GM21526 (cell line): ENCODE data around the gene RUNX1.

Experiments used
- ATAC-seq: cut with Tn5 transposase; IDR thresholded peaks from one replicate; pipeline ENCODE4 v1.9.1; 2021; ENCODE audit warnings: moderate library complexity; ENCODE audit not compliant: unreplicated experiment, low FRiP score

Gene RUNX1

GRCh38 chr21:34838956-34839820, 209.9 kb downstream of the RUNX1 start:
- ATAC-seq, result no peak

DNA sequence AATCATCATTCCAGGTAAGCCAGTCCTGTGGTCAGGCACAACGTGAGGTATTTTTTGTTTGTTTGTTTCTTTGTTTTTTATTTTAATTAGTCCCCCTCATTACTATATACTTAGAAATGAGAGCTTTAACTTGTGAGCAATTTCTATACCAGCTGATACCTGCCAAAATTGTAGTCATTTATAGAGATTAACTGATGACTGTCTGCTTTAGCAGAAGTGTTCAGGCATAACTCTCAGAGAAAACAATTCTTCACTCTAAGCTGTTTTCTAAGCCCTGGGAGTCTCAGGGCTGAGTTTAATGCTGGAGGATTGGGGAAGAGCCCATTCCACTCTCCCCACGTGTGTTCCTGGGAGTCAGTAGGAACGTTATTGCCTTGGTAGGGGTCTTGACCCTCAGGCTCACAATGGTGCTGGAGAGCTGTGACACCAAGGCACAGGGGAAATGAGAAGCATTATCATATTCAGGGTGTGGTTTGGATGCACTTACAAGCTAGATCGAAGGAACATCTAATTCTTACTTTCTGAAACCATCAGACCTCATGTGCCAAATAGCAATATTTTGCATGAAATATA, 212.1 kb downstream of the RUNX1 start:
- ATAC-seq, result no peak

GRCh38 chr21:34836103-34836932, 212.8 kb downstream of the RUNX1 start:
- no peak for ATAC-seq

DNA sequence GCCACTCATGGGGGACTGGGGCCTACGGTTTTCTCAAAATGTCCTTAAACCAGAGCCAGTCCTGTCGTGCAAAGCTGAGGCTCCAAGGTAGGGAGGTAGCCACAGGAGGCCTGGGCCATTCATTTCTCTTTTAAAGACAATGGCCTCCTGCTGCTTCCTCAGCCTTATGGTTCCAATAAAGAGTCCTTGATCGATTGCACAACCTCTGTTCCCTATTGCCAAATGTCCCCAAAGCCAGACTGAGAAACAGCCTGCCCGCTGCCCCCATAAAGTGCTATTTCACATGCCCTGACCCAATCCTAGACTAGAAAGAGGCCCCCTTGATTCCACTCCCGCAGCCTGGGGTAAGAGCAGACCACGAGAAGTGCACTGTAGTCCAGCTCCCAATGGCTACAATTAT, 213.6 kb downstream of the RUNX1 start:
- no peak for ATAC-seq

DNA sequence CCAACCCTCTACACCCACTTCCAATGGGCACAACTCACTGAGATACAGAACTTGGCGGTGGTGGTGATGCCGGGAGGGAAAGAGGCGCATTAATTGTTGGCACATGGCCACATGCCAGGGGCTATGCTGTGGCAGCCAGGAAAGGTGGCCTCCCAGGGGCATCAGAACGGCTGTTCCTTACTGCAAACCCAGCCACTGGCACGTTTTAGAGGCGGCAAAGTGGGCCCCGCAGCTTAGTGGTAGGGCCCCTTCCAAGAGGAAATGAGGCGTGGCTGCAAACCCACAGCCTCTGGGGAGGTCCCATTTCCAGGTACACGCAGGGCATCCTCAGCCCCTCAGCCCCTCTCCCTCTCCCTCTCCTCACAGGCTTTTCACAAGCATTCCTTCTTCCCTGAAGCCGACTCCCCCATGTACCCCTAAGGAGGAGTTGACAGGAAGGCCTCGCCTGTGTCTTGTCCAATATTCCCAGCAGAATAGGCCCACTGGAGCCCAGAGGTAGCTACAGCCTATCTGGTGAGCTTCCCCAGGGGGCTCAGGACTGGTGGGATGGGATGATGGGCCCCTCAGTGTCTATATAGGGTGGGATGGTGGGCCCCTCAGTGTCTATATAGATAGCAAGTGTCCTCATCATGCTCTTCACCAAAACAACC, 214.1 kb downstream of the RUNX1 start:
- no peak for ATAC-seq

DNA sequence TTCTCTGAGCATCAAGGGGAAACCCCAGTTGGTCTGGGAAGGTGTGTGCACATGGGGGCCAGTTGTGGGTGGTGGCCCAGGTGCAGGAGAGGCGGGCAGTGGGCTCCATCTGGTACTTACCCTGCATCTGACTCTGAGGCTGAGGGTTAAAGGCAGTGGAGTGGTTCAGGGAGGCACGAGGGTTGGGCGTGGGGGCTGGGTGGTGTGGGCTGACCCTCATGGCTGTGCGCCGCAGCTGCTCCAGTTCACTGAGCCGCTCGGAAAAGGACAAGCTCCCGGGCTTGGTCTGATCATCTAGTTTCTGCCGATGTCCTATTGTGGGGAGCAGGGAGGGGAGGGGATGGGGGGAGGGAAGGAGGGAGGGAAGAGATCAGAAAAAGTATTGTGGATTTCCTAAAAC, 214.8 kb downstream of the RUNX1 start:
- no peak for ATAC-seq

GRCh38 chr21:34833465-34833864, 215.6 kb downstream of the RUNX1 start:
- ATAC-seq, result no peak

DNA sequence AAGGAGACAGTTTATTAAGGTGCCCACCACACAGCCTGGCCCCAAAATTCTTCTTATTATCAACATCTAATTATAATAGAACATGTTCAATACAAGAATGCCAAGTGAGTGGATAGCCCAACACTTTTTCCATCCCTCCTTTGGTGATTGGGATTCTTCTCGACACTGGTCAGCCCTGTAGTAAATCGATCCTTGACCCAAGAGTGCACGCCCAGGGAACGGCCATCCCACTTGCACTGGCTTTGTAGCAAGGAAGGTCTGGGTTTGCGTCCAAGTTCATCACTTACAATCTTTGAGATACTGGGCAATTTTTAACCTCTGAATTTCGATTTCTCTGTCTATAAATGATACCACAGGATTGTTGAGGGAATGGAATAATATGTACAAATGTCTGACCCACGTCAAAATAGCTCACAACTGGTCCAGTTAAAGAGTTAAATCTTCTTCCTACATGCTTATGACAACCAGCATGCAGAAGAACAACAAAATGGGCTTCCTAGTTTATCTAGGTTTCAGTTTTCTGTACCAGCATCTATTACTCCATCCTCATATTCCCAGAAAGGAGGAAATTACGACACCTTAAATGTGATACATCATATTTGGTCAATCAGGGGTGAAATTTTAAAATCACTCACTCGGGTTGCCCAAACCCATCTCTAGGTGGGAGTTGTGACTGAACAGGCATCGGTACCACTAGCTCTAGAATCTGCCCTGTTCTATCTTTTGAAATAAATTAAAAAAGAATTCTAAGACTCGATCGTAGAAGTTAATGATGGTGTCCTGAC, 218.5 kb downstream of the RUNX1 start:
- ATAC-seq, result no peak

- no peak for ATAC-seq
Observed at GRCh38 chr21:34827445-34828235, 221.5 kb downstream of the RUNX1 start.

DNA sequence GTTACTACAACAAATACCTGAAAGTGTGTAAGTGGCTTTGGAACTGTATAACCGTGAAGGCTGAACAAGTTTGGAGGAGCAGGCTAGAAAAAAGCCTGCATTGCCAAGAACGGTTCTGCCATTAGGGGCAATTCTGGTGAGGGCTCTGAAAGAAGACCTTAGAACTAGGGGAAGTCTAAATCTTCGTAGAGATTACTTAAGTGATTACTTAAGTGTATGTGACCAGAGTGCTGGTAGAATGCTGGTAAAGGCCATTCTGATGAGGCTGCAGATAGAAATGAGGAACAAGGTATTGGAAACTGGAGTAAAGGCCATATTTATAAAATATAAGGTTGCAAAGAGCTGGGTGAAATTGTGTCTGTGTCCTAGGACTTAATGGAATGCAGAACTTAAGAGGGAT, 222.3 kb downstream of the RUNX1 start:
- ATAC-seq, result no peak

DNA sequence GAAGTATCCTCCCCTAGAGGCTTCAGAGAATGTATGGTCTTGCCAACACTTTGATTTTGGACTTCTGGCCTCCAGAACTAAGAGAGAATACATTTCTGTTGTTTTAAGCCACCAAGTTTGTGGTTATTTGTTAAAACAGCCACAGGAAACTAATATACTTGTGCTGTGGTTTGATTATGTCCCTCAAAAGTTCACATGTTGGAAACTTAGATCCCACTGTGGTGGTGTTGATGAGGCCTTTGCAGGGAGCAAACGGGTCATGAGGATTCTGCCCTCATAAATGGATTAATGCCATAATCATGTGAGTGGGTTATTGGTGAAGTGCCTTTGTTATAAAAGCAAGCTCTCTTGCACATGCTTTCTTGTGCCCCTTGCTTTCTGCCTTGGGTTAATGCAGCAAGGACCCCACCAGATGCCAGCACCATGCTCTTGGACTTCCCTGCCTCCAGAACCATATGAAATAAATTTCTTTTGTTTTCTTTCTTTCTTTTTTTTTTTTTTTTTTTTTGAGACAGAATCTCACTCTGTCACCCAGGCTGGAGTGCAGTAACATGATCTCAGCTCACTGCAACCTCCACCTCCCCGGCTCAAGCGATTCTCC, 223.1 kb downstream of the RUNX1 start:
- no peak for ATAC-seq

GRCh38 chr21:34825101-34825500, 224.0 kb downstream of the RUNX1 start:
- ATAC-seq, result no peak

DNA sequence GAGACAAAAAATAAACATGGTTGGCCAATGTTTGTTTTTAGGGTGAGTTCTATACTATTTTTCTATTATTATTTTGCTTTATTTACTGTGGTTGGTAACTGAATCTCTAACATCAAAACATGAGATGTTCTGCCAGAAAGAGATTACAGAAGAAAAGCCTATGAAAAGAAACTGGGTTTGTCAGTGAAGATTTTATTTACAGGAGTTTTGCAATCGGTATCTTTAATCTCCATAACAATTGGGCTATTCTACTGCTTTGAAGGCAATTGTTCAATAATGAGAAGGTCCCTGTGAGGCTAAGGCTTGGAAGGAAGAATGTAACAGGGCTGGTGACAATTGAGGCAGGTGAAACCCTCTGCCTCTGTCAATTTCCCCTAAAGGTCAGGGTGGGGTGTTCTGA, 224.8 kb downstream of the RUNX1 start:
- no peak for ATAC-seq

DNA sequence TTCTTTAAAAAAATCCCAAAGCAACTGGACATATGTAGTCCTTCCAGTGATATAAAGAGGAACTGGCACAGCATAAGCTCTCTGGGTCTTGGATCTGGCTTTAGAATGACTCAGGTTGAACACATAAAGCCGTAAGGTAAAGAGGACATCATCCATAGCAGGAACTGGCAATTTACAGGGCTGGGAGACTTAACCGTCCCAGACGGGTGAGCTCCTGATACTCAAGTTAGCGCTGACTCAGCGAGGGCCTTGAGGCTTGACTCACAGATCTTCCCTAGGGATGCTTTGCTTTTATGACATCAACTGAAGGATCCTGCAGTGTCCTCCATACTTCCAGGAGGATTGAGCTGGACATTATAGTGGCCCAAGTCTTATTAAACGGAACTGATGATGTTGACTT, 226.2 kb downstream of the RUNX1 start:
- ATAC-seq, result no peak

DNA sequence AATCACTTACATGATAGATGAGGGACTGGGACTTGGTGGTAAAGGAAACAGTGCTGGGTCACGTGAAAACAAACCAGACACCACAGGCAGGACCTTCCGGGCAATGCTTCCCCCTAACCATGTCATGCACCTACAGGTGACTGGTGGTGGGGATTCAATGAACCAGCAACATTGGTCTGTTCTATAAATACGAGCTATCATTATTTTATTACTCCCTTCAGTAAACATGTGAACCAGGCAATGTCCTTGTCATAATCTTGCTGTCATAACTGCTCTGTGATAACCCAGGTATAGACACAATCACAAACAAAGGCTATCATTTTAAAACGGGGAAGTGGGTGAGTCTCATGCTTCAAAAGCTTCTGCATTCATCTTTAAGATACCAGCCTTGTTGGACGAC, 226.9 kb downstream of the RUNX1 start:
- no peak for ATAC-seq

DNA sequence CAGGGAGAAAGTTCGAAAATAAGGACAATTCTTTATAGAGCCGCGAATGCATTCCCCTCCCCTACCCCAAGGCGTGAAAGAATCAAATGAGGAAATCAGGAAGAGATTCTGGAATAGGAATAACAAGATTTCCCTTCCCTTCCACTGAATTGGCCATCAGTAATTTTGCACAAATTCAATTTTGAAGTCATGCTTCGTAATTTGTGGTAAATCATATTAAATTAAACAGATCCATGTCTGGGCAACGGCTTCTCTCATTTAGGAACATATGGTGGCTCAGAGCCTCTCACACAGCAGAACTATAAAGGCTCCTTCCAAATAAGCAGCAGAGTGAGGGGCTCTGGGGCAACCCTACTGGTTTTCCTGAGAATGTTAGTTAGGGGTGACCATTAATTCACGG, 227.4 kb downstream of the RUNX1 start:
- ATAC-seq, result no peak

GRCh38 chr21:34820051-34820450, 229.1 kb downstream of the RUNX1 start:
- ATAC-seq, result no peak

GRCh38 chr21:34819357-34819999, 229.6 kb downstream of the RUNX1 start:
- no peak for ATAC-seq
